Fibroblast of lung (primary cell): Measurements from ENCODE around the gene GDF7.

Experiments
- EZH2 ChIP-seq: IDR thresholded peaks from 2 replicates; pipeline ENCODE4 v1.5.1; 2012; ENCODE audit warnings: low read length, control low read depth, mild to moderate bottlenecking; ENCODE audit errors: missing control alignments
- TF ChIP-seq, protein P1 (sequence below), 2 donors: IDR thresholded peaks in 1 of 2; conservative IDR thresholded peaks in 1 of 2; 1 replicate in 1 of 2; 2 replicates in 1 of 2; pipeline ENCODE4 v1.5.1; 2011 to 2012; ENCODE audit warnings: low read length in 2 of 2, control low read depth in 1 of 2, inconsistent platforms in 1 of 2, low read depth in 1 of 2, mild to moderate bottlenecking in 1 of 2

DNA sequence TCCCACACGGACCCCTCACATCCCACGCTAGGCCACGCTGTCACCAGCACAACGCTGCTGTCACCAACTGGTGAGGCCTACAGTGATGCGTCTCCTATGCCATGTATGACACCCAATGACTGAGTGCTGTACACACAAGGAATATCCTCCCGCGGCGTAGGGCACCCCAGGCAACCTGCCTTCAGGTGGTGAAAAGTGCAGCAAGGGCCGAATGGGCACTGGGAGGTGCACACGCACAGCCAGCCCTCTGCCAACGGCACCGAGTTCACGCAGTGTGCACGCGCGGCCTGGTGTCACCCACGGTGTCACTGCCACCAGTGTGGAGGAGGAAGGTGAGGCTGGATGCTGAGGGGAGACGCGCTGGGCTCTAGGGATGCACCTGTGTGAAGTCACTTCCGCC, 20.5 kb upstream of the GDF7 start:
- TF ChIP-seq, protein P1, sequence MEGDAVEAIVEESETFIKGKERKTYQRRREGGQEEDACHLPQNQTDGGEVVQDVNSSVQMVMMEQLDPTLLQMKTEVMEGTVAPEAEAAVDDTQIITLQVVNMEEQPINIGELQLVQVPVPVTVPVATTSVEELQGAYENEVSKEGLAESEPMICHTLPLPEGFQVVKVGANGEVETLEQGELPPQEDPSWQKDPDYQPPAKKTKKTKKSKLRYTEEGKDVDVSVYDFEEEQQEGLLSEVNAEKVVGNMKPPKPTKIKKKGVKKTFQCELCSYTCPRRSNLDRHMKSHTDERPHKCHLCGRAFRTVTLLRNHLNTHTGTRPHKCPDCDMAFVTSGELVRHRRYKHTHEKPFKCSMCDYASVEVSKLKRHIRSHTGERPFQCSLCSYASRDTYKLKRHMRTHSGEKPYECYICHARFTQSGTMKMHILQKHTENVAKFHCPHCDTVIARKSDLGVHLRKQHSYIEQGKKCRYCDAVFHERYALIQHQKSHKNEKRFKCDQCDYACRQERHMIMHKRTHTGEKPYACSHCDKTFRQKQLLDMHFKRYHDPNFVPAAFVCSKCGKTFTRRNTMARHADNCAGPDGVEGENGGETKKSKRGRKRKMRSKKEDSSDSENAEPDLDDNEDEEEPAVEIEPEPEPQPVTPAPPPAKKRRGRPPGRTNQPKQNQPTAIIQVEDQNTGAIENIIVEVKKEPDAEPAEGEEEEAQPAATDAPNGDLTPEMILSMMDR (conservative IDR thresholded peaks at IDR 0.05 in 1 of 2, IDR thresholded peaks at IDR 0.05 in 1 of 2; ENCODE audit: low read depth in 1 of 2, low read length in 2 of 2), result no peak
- no peak for TF ChIP-seq EZH2
